ENCODE data around the gene DET1.
"Not testable (repeated sequence)": the region's sequence is repeated elsewhere in the genome, so short reads cannot be mapped to it uniquely, and the experiment has no call there.

DET1 gene

DNA sequence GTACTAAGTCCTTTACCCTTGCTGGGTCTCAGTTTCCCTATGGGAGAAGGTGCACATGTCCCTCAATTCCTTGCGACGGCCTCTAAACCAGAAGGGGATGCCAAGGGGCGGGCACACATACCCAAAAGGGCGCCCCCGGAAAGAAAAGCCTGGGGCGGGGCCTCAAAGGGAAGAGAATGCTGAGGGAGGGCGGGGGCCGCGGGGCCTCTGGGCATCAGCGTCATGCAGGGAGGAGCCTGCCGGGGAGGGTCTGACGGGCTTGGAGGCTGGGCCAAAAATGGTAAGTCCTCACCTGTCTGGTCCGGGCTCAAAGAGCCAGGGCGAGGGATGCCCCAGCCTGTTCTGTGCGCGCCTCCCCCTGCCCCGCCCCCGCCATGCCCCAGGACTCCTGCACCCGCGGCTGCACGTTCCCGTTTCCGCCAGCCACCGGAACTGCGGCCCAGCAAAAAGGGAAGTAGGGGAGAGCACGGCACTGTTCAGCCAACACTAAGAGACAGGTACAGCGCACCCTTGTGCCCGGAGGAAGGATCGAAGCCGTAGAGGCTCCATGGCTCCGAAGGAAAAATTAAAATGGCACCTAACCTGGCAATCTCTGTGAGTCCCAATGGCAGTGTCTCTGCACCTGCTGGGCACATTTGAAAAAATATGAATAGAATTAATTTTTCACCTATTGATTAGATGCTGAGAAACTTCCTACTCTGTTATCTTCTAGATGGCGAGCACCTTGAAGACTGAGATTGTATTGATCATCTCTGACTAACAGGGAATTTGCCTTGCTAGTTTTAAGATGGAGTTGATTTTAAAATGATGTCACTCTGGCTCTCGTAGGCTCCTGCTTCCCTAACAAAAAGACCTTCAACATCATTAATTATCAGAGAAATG lies at the start of gene DET1:
Gene DET1 (minus strand): TSS at position 434 of the 882 bp plus-strand sequence. CDS start 14,976 bp downstream, outside the sequence.
- peak; percentile 96 for DNase-seq

DNA sequence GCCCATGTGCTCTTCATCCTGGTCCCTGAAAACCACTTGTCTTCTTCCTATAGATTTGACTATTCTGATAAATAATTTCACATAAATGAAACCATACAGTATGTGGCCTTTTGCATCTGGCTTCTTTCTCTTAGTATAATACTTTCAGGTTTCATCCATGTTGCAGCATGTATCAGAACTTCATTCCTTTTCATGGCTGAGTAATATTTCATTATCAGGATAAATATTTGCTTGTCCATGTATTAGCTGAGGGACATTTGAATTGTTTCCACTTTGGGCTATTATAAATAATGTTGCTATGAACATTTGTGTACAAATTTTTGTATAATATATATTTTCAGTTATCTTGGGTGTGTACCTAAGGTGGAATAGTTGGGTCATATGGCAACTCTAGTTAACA lies 44.9 kb upstream of the DET1 start:
- DNase-seq, result no peak

DNA sequence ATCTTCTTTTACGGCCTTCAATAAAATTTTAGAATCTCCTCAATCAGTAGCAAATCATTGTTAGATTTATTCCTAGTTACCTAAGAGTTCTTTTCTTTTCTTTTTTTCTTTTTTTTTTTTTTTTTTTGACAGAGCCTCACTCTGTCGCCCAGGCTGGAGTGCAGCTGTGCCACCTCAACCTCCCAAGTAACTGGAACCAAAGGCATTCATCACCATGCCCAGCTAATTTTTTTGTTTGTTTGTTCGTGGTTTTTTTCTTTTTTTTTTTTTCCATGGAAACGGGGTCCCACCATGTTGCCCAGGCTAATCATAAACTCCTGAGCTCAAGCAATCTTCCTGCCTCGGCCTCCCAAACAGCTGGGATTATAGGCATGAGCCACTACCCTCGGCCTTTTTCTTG lies 44.3 kb upstream of the DET1 start:
- DNase-seq, result no peak

- DNase-seq, result no peak
Observed at GRCh38 chr15:88586401-88587162, 40.1 kb upstream of the DET1 start.

- no peak for DNase-seq
Observed at GRCh38 chr15:88580532-88580931, 34.1 kb upstream of the DET1 start.

DNA sequence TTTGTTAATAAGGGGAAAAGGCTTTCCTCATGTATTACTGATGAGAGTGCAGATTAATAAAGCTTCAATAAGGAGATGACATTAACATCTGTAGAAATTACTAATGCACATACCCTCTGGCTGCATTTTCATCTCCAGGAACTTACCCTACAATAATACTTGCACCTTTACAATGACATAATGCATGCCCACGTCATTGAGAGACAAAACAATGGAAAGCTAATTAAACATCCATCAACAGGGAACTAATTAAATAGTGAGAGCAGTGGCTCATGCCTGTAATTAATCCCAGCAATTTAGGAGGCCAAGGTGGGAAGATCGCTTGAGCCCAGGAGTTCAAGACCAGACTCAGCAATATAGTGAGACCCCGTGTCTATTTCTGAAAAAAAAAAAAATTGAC lies 32.8 kb upstream of the DET1 start:
- no peak for DNase-seq

GRCh38 chr15:88574655-88575054 lies 28.2 kb upstream of the DET1 start:
- no peak for DNase-seq

- no peak for DNase-seq
Observed at GRCh38 chr15:88574077-88574476, 27.6 kb upstream of the DET1 start.

GRCh38 chr15:88571852-88572259 lies 25.4 kb upstream of the DET1 start:
- no peak for DNase-seq

- DNase-seq, result no peak
Observed at GRCh38 chr15:88571153-88571851, 24.8 kb upstream of the DET1 start.

DNA sequence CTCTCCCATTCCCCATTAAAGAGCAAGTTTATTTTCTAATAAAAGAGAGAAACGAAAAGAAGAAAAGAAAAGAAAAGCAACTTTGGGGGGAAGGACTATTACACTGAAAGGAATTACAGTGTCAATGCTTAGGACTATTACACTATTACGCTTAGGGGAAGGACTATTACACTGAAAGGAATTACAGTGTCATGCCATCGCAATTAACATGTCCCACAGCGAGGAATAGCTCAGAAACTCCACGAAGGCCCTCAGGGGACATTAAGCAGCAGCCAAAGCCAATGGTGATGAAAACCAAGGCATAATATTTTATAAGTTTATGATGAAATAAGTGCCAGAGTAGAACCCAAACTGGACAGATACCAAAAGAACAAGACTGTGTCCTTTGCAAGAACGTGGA lies 22.1 kb upstream of the DET1 start:
- DNase-seq, result no peak

GRCh38 chr15:88564741-88565140 lies 18.3 kb upstream of the DET1 start:
- DNase-seq, result no peak

GRCh38 chr15:88563638-88564037 lies 17.2 kb upstream of the DET1 start:
- no peak for DNase-seq

DNA sequence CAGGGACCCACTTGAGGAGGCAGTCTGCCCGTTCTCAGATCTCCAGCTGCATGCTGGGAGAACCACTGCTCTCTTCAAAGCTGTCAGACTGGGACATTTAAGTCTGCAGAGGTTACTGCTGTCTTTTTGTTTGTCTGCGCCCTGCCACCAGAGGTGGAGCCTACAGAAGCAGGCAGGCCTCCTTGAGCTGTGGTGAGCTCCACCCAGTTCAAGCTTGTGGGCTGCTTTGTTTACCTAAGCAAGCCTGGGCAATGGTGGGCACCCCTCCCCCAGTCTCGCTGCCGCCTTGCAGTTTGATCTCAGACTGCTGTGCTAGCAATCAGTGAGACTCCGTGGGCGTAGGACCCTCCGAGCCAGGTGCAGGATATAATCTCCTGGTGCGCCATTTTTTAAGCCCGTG lies 13.1 kb upstream of the DET1 start:
- not testable (repeated sequence) for DNase-seq

- not testable (repeated sequence) for DNase-seq
Observed at GRCh38 chr15:88558026-88558425, 11.5 kb upstream of the DET1 start.

DNA sequence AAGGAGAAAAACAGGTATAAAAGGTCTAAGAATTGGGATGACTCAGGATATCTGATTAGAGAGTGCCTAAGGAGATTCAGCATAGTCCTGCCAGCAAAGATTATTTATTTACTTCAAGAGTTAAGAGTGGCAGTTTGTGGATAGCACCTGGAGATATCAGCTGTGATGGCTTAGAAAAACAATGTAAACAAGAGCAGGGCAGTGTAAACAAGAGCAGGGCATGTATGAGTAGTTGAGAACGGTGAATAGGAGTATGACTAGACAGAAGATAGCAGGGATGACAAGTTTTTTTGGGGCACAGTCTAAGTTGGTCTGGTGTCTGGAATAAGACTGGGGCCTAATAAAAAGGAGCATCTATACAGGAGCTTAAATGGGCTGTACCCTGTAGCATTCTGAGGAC lies 1.5 kb upstream of the DET1 start:
- not testable (repeated sequence) for DNase-seq

DNA sequence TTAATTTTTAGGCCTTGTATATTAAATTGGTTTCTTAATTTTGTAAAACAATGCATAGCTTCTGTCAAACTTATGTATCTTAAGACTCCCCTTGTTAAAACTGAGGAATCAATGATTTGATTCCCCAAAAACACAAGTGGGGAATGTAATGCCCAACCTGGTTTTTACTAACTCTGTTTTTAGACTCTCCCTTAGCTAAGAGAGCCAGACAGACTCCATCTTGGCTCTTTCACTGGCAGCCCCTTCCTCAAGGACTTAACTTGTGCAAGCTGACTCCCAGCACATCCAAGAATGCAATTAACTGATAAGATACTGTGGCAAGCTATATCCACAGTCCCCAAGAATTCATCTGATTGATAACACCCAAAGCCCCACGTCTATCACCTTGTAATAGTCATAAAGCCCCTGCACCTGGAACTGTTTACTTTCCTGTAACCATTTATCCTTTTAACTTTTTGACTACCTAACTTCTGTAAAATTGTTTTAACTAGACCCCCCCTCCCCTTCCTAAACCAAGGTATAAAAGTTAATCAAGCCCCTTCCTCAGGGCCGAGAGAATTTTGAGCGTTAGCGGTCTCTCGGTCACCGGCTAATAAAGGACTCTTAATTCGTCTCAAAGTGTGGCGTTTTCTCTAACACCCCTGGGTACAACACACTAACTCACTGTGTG lies 768 bp downstream of the DET1 start:
- DNase-seq, result not testable (repeated sequence)

- no peak for DNase-seq
Observed at GRCh38 chr15:88543065-88543776, 3.3 kb downstream of the DET1 start.

GRCh38 chr15:88542342-88542733 lies 4.1 kb downstream of the DET1 start:
- no peak for DNase-seq

DNA sequence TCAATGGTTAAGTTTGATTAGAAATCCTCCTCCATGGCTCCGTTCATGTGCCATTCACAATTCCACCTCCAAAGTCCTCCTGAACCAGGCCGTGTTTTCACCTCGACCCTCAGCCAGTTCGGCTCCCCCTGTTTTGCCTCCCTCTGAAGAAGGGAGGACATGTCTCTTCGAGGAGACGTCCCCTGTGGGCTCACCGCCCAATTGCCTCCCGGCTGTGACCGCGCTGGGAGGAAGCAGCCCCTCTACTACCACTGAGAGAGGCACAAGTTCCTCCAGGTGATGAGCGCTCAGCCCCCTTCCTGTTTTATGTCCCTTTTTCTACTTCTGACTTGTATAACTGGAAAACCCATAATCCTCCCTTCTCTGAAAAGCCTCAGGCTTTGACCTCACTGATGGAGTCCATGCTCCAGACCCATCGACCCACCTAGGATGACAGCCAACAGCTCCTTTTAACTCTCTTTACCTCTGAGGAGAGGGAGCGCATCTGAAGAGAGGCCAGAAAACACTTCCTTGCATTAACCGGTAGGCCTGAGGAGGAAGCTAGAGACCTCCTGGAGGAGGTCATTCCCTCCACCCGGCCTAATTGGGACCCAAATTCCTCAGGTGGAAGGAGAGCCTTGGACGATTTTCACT lies 4.7 kb downstream of the DET1 start:
- no peak for DNase-seq

DNA sequence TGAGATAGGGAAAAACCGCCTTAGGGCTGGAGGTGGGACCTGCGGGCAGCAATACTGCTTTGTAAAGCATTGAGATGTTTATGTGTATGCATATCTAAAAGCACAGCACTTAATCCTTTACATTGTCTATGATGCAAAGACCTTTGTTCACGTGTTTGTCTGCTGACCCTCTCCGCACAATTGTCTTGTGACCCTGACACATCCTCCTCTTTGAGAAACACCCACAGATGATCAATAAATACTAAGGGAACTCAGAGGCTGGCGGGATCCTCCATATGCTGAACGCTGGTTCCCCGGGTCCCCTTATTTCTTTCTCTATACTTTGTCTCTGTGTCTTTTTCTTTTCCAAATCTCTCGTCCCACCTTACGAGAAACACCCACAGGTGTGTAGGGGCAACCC lies 5.4 kb downstream of the DET1 start:
- DNase-seq, result not testable (repeated sequence)

DNA sequence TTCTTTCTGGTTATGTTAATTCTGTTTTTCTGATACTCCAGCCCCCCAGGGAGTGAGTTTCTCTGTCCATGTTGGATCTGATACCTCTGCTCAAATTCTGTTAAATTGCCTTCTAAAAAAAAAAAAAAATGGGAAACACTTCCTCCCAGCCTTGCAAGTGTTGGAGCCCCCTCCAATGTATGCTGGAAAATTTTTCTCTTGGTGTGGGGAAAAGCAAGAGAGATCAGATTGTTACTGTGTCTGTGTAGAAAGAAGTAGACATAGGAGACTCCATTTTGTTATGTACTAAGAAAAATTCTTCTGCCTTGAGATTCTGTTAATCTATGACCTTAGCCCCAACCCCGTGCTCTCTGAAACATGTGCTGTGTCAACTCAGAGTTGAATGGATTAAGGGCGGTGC lies 6.1 kb downstream of the DET1 start:
- not testable (repeated sequence) for DNase-seq
